Activated T-helper 17 cell treated with anti-CD3 and anti-CD28 coated beads, Interleukin-2, amount 50 U/mL, for 72 hours (primary cell): ENCODE data around the gene HMGB4. TPM values are rescaled to one million over a fixed set of nuclear protein-coding genes. Genes with fewer than 3 reads are reported as not detected.

Source experiments
- ATAC-seq: fragments of 150-1000 bp; cut with Tn5 transposase; replicated peaks from 2 replicates; pipeline ENCODE4 v1.10.0; 2021; ENCODE audit warnings: mild to moderate bottlenecking, moderate library complexity
- H3K27ac Mint-ChIP-seq: one replicate; pipeline ENCODE4 v1.8.0; 2022; ENCODE audit warnings: mixed read lengths
- H3K27me3 Mint-ChIP-seq: one replicate; pipeline ENCODE4 v1.8.0; 2022; ENCODE audit warnings: mixed read lengths
- H3K36me3 Mint-ChIP-seq: one replicate; pipeline ENCODE4 v1.8.0; 2022; ENCODE audit warnings: low read depth, mild to moderate bottlenecking, mixed read lengths
- H3K4me1 Mint-ChIP-seq: one replicate; pipeline ENCODE4 v1.8.0; 2022; ENCODE audit warnings: mixed read lengths
- H3K4me3 Mint-ChIP-seq: one replicate; pipeline ENCODE4 v1.8.0; 2022; ENCODE audit warnings: mild to moderate bottlenecking, mixed read lengths
- H3K9me3 Mint-ChIP-seq: one replicate; pipeline ENCODE4 v1.8.0; 2022; ENCODE audit warnings: mixed read lengths
- total RNA-seq, 2 donors: library from RNA; stranded (reverse); gene quantifications; one replicate each; pipeline ENCODE4 v1.2.3, GENCODE V29; 2022

HMGB4 gene
- total RNA-seq, 2 donors from 2014 or later, result not detected

- no peak for ATAC-seq
- Mint-ChIP-seq H3K4me3 (no peak overlapping the region), H3K36me3 (no peaks in the 10 kb centered on the region), H3K9me3 (no peaks in the 10 kb centered on the region), H3K27me3 (peaks cover 32% of the 10 kb centered on the region), H3K27ac (no peak overlapping the region), H3K4me1 (no peaks in the 10 kb centered on the region)
These were observed 846 bp downstream of the HMGB4 start for GRCh38 chr1:33864460-33865389.

DNA sequence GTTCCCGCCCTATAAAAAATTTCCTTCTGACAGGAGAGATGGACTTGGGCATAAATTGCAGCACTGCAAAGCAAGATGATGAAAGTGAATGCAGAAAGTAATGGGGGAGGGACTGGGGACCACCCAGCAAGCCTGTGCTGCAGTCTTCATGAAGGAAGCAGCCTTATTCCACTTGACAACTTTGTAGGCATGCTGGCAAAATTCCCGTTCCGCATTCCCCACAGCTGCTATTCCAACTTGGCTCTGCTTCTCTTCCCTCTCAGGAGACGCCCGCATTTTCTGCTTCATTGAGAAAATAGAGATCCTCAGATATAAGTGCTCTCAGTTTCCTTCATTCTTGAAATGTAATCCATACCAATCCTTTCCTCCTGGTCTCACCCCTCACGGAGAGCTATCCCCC is 2.4 kb downstream of the HMGB4 start:
- Mint-ChIP-seq H3K4me3 (no peak overlapping the region), H3K27me3 (peaks cover 32% of the 10 kb centered on the region), H3K27ac (no peak overlapping the region), H3K4me1 (no peaks in the 10 kb centered on the region), H3K9me3 (no peaks in the 10 kb centered on the region), H3K36me3 (no peaks in the 10 kb centered on the region)
- no peak for ATAC-seq

GRCh38 chr1:33867684-33868083 is 3.8 kb downstream of the HMGB4 start:
- Mint-ChIP-seq H3K9me3 (no peaks in the 10 kb centered on the region), H3K27ac (no peak overlapping the region), H3K27me3 (peaks cover 24% of the 10 kb centered on the region), H3K36me3 (no peaks in the 10 kb centered on the region), H3K4me1 (no peaks in the 10 kb centered on the region), H3K4me3 (no peak overlapping the region)
- no peak for ATAC-seq

DNA sequence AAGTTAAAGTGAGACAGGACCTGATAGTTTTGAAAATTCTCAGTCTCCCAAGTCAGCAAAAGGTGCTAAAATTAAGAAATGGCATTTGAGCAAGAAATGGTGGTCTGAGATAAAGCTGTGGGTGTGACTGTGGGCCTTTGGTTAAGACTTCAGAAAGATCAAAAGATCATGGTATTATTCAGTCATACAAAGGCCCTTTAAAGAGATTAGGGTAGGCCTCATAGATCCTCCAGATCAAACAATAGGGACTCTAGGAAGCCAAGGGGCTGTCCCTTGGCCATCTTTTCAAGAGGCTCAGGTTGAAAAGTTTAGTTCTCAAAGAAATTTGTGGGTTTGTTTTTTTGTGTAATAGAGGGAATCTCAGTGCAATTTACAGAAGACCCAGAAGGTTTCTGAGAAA is 8.4 kb downstream of the HMGB4 start:
- H3K9me3 Mint-ChIP-seq, result no peaks in the 10 kb centered on the region
- H3K36me3 Mint-ChIP-seq, result no peaks in the 10 kb centered on the region
- H3K4me1 Mint-ChIP-seq, result no peaks in the 10 kb centered on the region
- peaks cover 16% of the 10 kb centered on the region for H3K27me3 Mint-ChIP-seq
- H3K27ac Mint-ChIP-seq, result no peak overlapping the region
- ATAC-seq, result no peak
- H3K4me3 Mint-ChIP-seq, result no peak overlapping the region

- Mint-ChIP-seq H3K4me1 (no peaks in the 10 kb centered on the region), H3K27me3 (peaks cover 14% of the 10 kb centered on the region), H3K9me3 (no peaks in the 10 kb centered on the region), H3K27ac (no peak overlapping the region), H3K36me3 (no peaks in the 10 kb centered on the region), H3K4me3 (no peak overlapping the region)
- no peak for ATAC-seq
These were observed 8.8 kb downstream of the HMGB4 start for GRCh38 chr1:33872683-33873082.

DNA sequence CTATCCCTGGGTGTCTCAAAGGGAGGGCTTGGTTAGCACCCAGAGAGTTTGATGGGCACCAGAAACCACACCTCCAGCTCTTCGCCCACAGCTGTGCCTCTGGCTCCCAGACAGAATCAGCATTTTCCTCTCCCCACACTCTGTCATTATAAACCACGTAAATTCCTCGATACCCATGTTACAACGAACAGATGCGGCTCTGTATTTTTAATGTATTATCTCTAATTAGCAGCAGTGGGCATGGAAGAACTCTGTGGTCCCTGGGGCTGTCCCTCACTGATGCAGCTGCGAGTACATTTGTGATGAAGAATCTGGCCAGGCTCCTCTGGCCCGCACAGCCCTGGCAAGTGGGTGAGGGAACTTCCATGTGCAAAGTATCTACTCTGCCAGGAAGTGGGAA is 10.8 kb downstream of the HMGB4 start:
- no peaks in the 10 kb centered on the region for H3K4me1 Mint-ChIP-seq
- H3K4me3 Mint-ChIP-seq, result no peak overlapping the region
- peaks cover 14% of the 10 kb centered on the region for H3K27me3 Mint-ChIP-seq
- H3K9me3 Mint-ChIP-seq, result no peaks in the 10 kb centered on the region
- ATAC-seq, result no peak
- no peak overlapping the region for H3K27ac Mint-ChIP-seq
- no peaks in the 10 kb centered on the region for H3K36me3 Mint-ChIP-seq

DNA sequence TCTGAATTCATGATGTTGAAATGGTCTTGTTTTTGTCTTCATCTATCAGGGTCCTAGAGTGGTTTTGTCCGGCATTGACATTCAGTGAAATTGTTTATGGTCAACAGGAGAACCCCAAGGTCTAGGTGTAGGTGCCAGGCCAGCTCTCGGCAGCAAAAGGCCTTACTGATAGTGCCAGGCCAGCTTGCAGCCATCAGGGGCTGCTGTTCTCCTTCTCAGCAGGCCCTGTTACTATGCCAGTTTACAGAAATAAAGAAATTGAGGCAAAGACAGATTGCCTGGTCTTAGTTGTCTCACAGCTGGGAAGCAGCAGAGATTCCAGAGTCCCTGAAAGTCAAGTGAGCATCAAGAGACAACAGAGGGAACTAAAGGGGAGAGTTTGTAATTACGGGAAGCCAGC is 12.0 kb downstream of the HMGB4 start:
- Mint-ChIP-seq H3K9me3 (no peaks in the 10 kb centered on the region), H3K27me3 (peaks cover 14% of the 10 kb centered on the region), H3K4me1 (no peaks in the 10 kb centered on the region), H3K4me3 (no peak overlapping the region), H3K27ac (no peak overlapping the region), H3K36me3 (no peaks in the 10 kb centered on the region)
- no peak for ATAC-seq

DNA sequence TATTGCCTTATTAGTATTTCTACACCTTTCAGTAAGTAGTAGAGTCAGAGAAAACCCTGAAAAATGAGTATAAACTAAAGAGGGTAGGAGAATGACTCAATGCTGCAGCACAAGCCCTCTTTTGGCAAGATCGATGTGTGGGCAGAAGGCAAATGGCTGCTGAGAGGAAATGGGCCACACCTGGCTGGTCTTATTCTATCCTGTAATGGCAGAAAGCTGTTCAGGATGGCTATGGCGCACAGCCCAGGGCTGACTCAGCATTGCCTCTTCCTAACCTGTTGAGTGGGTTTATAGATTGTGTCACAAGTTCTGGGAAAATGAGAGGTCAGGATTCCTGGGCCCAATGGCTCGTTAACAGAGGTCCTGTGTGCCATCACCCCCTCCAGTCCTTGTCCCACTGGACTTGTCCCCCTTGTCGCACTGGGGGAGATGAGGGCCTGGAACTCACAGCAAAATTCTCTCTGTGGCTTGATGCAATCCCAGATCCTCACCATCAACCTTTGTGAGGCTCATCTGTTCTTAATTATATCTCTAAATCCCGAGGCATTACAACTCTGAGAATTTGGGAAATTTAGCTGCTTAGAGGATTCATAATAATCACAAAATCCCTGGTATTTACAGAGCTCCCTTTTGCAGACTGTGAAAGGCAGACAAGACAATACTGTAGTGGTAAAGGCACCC is 13.2 kb downstream of the HMGB4 start:
- Mint-ChIP-seq H3K27ac (no peak overlapping the region), H3K9me3 (no peaks in the 10 kb centered on the region), H3K36me3 (no peaks in the 10 kb centered on the region), H3K4me1 (no peaks in the 10 kb centered on the region), H3K4me3 (no peak overlapping the region), H3K27me3 (peaks cover 18% of the 10 kb centered on the region)
- no peak for ATAC-seq

DNA sequence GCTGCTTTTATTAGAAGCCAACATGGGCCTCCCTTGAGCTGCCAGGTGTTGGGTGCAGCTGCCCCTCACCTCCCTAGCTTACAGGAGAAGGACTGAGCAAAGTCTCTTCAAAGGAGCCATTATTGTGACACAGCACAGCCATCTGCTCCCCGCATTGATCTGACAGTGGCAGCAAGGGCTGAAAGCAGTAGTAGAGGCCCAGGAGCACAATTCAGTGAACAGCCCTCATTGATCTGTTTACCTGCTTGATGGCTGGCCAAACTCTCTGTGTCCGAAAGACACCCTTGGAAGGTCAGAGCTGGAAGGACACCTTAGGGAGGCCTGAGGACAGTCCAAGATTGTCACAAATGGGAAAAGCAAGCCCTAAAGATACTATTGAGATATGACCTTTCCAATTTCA is 14.5 kb downstream of the HMGB4 start:
- no peaks in the 10 kb centered on the region for H3K36me3 Mint-ChIP-seq
- no peak overlapping the region for H3K4me3 Mint-ChIP-seq
- H3K27me3 Mint-ChIP-seq, result peaks cover 22% of the 10 kb centered on the region
- H3K27ac Mint-ChIP-seq, result no peak overlapping the region
- H3K9me3 Mint-ChIP-seq, result no peaks in the 10 kb centered on the region
- H3K4me1 Mint-ChIP-seq, result no peaks in the 10 kb centered on the region
- no peak for ATAC-seq

DNA sequence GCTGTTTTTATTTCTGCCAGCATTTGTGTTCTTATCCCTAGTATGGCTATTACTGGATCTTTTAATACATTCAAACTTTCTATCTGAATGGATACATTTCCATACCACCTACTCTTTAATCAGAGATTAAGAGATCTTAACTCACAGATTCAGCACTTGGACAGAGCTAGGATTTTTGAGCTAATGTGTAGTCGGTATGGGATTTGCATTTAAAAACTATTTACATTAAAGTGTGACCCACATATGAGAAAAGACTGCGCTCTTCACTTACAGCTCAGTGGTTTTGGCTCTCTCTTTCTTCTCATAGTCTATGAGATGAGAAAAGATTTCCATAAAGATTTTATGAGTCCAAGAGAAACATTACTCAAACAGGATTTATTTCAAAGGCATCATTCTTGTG is 16.4 kb downstream of the HMGB4 start:
- peaks cover 29% of the 10 kb centered on the region for H3K27me3 Mint-ChIP-seq
- H3K36me3 Mint-ChIP-seq, result no peaks in the 10 kb centered on the region
- H3K4me3 Mint-ChIP-seq, result no peak overlapping the region
- H3K27ac Mint-ChIP-seq, result no peak overlapping the region
- H3K9me3 Mint-ChIP-seq, result no peaks in the 10 kb centered on the region
- H3K4me1 Mint-ChIP-seq, result no peaks in the 10 kb centered on the region
- no peak for ATAC-seq

DNA sequence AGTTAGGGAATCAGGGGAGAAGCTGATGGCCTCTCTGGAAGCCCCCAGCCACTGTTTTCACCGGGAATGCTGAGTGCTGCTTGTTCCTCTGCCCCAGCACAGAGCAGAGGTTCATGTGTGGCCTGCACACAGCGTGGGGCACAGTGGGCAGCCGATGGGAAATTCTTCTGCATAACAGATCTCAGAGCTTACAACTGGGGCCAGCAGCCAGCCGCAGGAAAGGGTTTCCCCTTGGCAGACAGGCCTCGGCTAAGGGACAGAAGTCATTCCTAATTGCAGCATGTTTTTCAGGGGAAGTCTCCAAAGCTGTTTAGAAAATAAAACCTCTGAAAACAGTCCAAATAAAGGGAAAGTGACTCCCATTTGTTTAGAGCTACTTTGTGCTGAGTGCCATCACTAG is 22.6 kb downstream of the HMGB4 start:
- no peak overlapping the region for H3K27ac Mint-ChIP-seq
- H3K4me3 Mint-ChIP-seq, result no peak overlapping the region
- peaks cover 22% of the 10 kb centered on the region for H3K27me3 Mint-ChIP-seq
- no peaks in the 10 kb centered on the region for H3K4me1 Mint-ChIP-seq
- ATAC-seq, result no peak
- H3K36me3 Mint-ChIP-seq, result no peaks in the 10 kb centered on the region
- no peaks in the 10 kb centered on the region for H3K9me3 Mint-ChIP-seq

GRCh38 chr1:33893147-33893830 is 29.4 kb downstream of the HMGB4 start:
- Mint-ChIP-seq H3K9me3 (no peaks in the 10 kb centered on the region), H3K36me3 (no peaks in the 10 kb centered on the region), H3K4me3 (no peak overlapping the region), H3K27ac (no peak overlapping the region), H3K27me3 (peaks cover 8% of the 10 kb centered on the region), H3K4me1 (no peaks in the 10 kb centered on the region)
- ATAC-seq, result no peak

- no peak for ATAC-seq
- Mint-ChIP-seq H3K4me3 (no peak overlapping the region), H3K27me3 (peaks cover 11% of the 10 kb centered on the region), H3K4me1 (no peaks in the 10 kb centered on the region), H3K27ac (no peak overlapping the region), H3K36me3 (no peaks in the 10 kb centered on the region), H3K9me3 (no peaks in the 10 kb centered on the region)
These were observed 31.5 kb downstream of the HMGB4 start for GRCh38 chr1:33895396-33895795.

DNA sequence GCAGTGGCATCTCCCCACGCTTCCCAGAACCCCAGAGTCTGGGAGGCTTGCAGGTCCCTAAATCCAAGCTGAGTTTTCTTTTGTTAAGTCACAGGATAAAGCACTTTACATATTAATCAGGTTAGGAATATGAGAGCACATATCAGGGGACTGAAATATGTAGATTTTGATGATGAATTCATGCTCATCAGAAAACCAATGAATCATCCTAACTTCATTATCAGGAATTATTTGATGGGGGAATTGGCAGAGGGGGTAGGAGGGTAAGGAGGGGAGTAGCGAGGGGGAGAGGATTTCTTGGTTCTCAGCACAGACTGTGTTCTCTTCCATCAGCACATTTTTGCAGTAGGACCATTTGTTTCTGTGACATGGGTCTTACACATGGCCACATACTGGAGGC is 32.1 kb downstream of the HMGB4 start:
- ATAC-seq, result no peak
- Mint-ChIP-seq H3K9me3 (no peaks in the 10 kb centered on the region), H3K36me3 (no peaks in the 10 kb centered on the region), H3K27ac (no peak overlapping the region), H3K4me3 (no peak overlapping the region), H3K4me1 (no peaks in the 10 kb centered on the region), H3K27me3 (peaks cover 14% of the 10 kb centered on the region)
